Panc1 (cell line): Measurements from ENCODE around the gene TCOF1. TPM values are rescaled to one million over a fixed set of nuclear protein-coding genes. Genes with fewer than 3 reads are reported as not detected.

ENCODE experiments used
- ATAC-seq: fragments of 200-7000 bp; cut with Tn5 transposase; 2 replicates; pipeline ENCODE4 v1.9.1; 2020; ENCODE audit warnings: mild to moderate bottlenecking, moderate library complexity
- BruUV-seq: library from RNA; stranded (reverse); fragments of 400-500 nt; replicated peaks from 2 replicates; lab custom pipeline; 2021; lab: Mats Ljungman, UMichigan
- CTCF ChIA-PET: fragments of 300-600 bp; sonication (Branson Sonifier 250); formaldehyde crosslinking; loops from one replicate; lab custom pipeline; 2022; ENCODE audit warnings: antibody characterized with exemption; lab: Charles Lee
- POLR2A ChIA-PET: fragments of 300-600 bp; sonication (Branson Sonifier 250); formaldehyde crosslinking; loops from one replicate; lab custom pipeline; 2022; ENCODE audit warnings: antibody characterized with exemption; lab: Charles Lee
- DNase-seq: peaks from one replicate; pipeline ENCODE4 v3.0.0-alpha.2; 2010; ENCODE audit warnings: low read depth, low spot score
- H3K27ac ChIP-seq: 2 replicates; pipeline ENCODE4 v1.5.1; 2011; ENCODE audit warnings: mild to moderate bottlenecking, low read length, inconsistent platforms
- H3K27me3 ChIP-seq: fragments of 200-500 bp; sonication (Bioruptor generic); 2 replicates; pipeline ENCODE4 v1.6.0; 2014; ENCODE audit warnings: low read length, inconsistent platforms; ENCODE audit not compliant: control insufficient read depth, insufficient read depth
- H3K36me3 ChIP-seq: fragments of 200-500 bp; sonication (Bioruptor generic); 2 replicates; pipeline ENCODE4 v1.5.1; 2014; ENCODE audit warnings: inconsistent platforms, mild to moderate bottlenecking, low read length, moderate library complexity; ENCODE audit not compliant: control insufficient read depth, insufficient read depth
- H3K4me1 ChIP-seq: 2 replicates; pipeline ENCODE4 v1.5.1; 2011; ENCODE audit warnings: inconsistent platforms, mild to moderate bottlenecking, low read length, moderate library complexity; ENCODE audit not compliant: control insufficient read depth, insufficient read depth
- H3K4me3 ChIP-seq, 2 experiments: 2 replicates each; pipeline ENCODE4 v1.5.1; 2011 to 2012; ENCODE audit warnings: low read depth in 2 of 2, low read length in 2 of 2, mild to moderate bottlenecking in 2 of 2, inconsistent platforms in 1 of 2, moderate library complexity in 1 of 2
- H3K9me3 ChIP-seq: fragments of 200-500 bp; sonication (Bioruptor generic); 2 replicates; pipeline ENCODE4 v1.5.1; 2014; ENCODE audit warnings: low read depth, mild to moderate bottlenecking, inconsistent platforms, low read length, moderate library complexity; ENCODE audit not compliant: control insufficient read depth, insufficient read depth
- CTCF ChIP-seq: fragments of 450-650 bp; IDR thresholded peaks from 2 replicates; pipeline ENCODE4 v1.5.1; 2017; ENCODE audit warnings: mild to moderate bottlenecking
- POLR2AphosphoS5 ChIP-seq: IDR thresholded peaks from 2 replicates; pipeline ENCODE4 v1.6.1; 2012; ENCODE audit warnings: mild to moderate bottlenecking, low read depth, low read length, moderate library complexity
- REST ChIP-seq, 2 experiments: IDR thresholded peaks; 2 replicates each; pipeline ENCODE4 v1.6.1; 2011 to 2012; ENCODE audit warnings: low read depth in 2 of 2, control low read depth in 1 of 2, low read length in 1 of 2, mild to moderate bottlenecking in 1 of 2, moderate library complexity in 1 of 2; ENCODE audit not compliant: insufficient read depth in 1 of 2
- in situ Hi-C: cut with HindIII; loops from 2 replicates; pipeline ENCODE4 v1.10.0; 2016; ENCODE audit warnings: low sequenced_read_pairs, low pct_unique_long_range_greater_than_20kb
- intact Hi-C: fragments of 100-400 bp; cut with micrococcal nuclease; formaldehyde crosslinking; loops from one replicate; pipeline ENCODE4 v1.10.0; 2022; ENCODE audit not compliant: unreplicated experiment
- total RNA-seq: library from RNA; stranded (reverse); gene quantifications from one replicate; pipeline ENCODE4 v1.2.1, GENCODE V29; 2021; ENCODE audit not compliant: unreplicated experiment

The TCOF1 gene
- total RNA-seq, 1 experiment from 2014 or later, result 92.8 TPM

GRCh38 chr5:150436141-150436680, 78.7 kb downstream of the TCOF1 start:
- DNase-seq (peak; percentile 72), ATAC-seq (peak; percentile 88)
- no TSS peak for BruUV-seq
- no peaks in the 10 kb centered on the region for H3K36me3 ChIP-seq
- no peaks in the 10 kb centered on the region for H3K27me3 ChIP-seq
- intact Hi-C loops (loop anchor here (1.0 to 10.0 kb wide), 4 partner anchors 164 to 306 kb away; no protein-coding TSS in a partner anchor), in situ Hi-C loops (no loop called here)
- H3K27ac ChIP-seq, result no peak overlapping the region
- TF ChIP-seq CTCF, result peak; percentile 92
- no peak for TF ChIP-seq REST (IDR thresholded peaks at IDR 0.05; ENCODE audit: insufficient read depth in 1 of 2, low read depth in 2 of 2, low read length in 1 of 2)
- H3K4me3 ChIP-seq, result 0 out of 4 replicates have a peak overlapping the region, but pooled peaks of 1 of the 2 experiments have one; percentile 11
- ChIA-PET POLR2A (no interaction called here), CTCF (interaction anchor here (0.5 to 1.2 kb wide), 7 partner anchors 9 to 299 kb away, joined by 3 to 9 read pairs (median 4); no protein-coding TSS in a partner anchor)
- no peaks in the 10 kb centered on the region for H3K4me1 ChIP-seq
- H3K9me3 ChIP-seq, result no peaks in the 10 kb centered on the region

- Histone ChIP-seq H3K4me3 (no peak overlapping the region), H3K9me3 (no peaks in the 10 kb centered on the region), H3K36me3 (no peaks in the 10 kb centered on the region), H3K27ac (no peak overlapping the region), H3K27me3 (no peaks in the 10 kb centered on the region), H3K4me1 (peaks cover 7% of the 10 kb centered on the region)
- ATAC-seq (peak; percentile 57), DNase-seq (no peak)
- BruUV-seq, result no TSS peak
- POLR2A ChIA-PET, result no interaction called here
- CTCF ChIA-PET, result interaction anchor here (0.5 to 0.6 kb wide), 3 partner anchors 20 to 107 kb away, joined by 3 to 8 read pairs (median 3); no protein-coding TSS in a partner anchor
- intact Hi-C loops, result loop anchor here (5.0 to 10.0 kb wide), 2 partner anchors 167 to 214 kb away; no protein-coding TSS in a partner anchor
- in situ Hi-C loops, result no loop called here
- TF ChIP-seq POLR2AphosphoS5, result no peak
- peak; percentile 86 for TF ChIP-seq CTCF
- no peak for TF ChIP-seq REST (IDR thresholded peaks at IDR 0.05; ENCODE audit: insufficient read depth in 1 of 2, low read depth in 2 of 2, low read length in 1 of 2)
These were observed 81.5 kb downstream of the TCOF1 start for GRCh38 chr5:150438873-150439546.
